Myocyte (in vitro differentiated cells): ENCODE data around the gene SLC2A13. TPM values are rescaled to one million over a fixed set of nuclear protein-coding genes. Genes with fewer than 3 reads are reported as not detected.
A peak's percentile ranks its signal among the peaks of the same experiment; 100 is the strongest.
"Not testable (repeated sequence)": the region's sequence is repeated elsewhere in the genome, so short reads cannot be mapped to it uniquely, and the experiment has no call there.

Experiments
- DNase-seq: peaks from one replicate; pipeline ENCODE4 v3.0.0-alpha.2; 2012; ENCODE audit warnings: low read depth
- total RNA-seq: library from RNA; depleted of rRNA; stranded (reverse); fragments of >200 nt; gene quantifications from 2 replicates; pipeline ENCODE4 v1.2.3, GENCODE V29; 2014

The SLC2A13 gene
- total RNA-seq, 1 donor from 2014 or later = 7.0 TPM

DNA sequence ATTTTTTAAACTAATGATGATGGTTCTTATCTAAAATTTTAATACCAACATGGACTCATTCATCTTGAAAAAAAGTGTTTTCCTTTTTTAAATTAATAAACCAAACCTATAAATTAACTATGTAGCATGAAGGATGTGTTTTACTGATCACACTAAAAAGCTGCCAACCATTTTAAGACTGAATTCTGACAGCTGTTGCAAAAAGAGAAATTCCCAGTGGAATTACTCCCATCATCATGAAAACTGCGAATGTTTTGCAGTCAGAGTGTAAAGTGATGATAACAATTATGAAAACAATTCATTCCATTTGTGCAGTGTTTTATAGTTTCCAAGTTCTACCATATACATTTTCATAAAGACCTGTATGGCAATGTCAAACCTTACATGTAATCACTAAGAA is 232.8 kb downstream of the SLC2A13 start:
- peak; percentile 11 for DNase-seq

DNA sequence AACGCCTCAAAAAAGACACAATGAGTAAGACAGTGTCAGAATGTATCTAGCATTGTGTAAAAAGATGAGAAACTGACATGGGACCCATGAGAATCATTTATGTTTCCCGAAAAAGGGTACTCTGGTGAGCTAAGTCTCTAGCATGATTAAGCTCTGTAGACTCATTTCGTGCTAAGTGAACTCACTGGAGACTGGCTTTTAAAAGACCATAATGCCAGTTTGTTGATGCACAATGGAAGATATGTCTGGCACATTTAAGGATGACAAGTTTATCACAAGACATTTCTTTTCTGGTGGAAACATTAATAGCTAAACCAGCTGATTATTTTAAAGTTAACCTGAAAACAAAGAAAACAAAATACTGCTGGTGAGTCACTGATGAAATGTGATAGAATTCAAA is 233.5 kb downstream of the SLC2A13 start:
- DNase-seq = peak; percentile 6

DNA sequence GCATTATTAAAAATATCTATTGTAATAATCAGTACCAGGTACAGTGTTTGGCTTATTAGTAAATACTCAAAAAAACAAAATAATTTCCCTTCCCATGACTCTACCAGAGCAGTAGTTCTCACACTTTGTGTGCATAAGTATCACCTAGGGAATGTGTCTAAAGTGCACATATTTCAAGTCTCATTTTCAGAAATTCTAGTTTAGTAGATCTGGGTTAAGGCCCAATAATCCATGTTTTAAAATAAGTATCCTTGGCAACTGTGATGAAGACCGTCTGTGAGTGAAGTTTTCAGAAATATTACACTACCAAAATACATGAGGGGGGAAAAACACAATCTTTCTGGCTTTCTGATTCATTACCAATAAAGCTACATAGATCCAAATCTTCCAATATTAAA is 237.6 kb downstream of the SLC2A13 start:
- DNase-seq = no peak

DNA sequence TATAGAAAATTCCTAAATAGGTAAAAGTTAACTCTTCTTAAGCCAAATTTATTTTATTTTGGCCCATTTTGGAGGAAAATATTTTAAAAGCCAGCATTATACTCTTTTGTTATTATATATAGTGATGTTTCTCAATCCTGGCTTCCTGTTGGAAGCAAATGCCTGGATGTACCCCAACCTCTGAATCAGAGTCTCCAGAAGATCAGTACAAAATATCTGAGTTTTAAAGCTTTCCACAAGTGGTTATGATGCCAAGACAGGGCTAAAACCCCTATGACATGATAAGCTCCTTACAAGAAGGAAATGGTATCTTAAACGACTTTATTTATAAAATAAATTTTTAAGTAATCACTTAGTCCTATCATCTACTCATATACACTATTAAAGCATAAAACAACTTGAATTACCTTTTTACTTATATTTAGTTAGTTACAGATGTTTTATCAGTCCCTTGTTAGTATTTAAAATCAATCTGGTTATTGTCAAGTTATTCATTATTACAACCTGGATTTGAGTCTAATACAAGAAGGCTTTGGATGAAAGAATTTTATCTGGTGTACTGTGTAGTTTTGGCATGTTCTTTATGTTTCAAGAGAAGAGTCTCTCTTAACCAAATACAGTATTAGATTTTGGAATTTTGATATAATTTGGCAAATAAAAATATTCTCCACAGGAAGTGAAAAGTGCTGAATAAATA is 238.1 kb downstream of the SLC2A13 start:
- no peak for DNase-seq

DNA sequence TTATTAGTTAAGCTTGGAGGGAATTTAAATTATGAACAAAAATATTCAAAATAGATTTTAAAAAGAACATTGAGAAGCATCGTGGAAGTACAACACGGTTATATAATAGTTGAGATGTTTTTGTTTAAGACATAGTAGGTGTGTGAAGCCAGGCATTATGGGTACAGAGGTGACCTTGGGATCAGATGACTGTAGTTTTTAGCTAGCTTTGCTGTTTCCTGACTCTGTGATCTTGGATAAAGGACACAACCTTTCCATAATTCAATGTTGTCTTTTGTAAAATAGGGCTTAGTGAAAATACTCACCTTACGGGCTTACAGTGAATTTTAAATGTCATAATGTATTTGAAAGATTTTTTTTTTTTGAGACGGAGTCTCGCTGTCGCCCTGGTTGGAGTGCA is 239.7 kb downstream of the SLC2A13 start:
- DNase-seq = no peak

DNA sequence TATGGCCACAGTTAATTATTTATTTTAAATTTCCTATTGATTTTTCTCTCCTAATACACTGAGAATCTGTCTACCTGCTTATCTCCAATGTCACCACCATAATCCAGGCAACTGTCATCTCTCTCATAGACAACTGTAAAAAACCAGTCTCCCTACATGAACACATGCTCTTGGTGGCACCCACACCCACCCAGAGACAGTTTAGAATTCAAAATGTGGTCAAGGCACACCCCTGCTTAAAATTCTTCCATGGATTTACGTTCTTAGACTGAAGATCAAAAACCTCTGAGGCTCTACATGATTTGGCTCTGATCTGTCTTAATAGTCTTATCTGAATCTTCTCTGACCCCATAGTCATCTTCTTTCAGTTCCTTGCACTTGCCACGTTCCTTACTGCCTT is 245.2 kb downstream of the SLC2A13 start:
- DNase-seq = no peak

DNA sequence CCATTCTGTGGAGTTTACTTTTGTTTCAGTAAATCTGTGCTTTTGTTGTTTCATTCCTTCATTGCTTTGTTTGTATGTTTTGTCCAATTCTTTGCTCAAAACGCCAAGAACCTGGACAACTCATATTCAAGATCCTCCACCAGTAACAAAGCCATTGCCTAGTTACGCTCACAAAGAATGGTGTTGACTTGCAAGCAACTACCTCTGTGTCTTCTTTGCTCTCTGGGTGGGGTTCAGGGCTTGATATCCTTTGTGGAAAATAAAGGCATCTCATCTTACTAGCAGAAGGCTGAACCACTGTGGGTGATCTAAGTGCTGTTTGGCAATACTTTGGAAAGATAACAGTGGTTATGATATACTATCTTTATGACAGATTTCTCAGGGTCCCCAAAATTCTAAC is 252.9 kb downstream of the SLC2A13 start:
- no peak for DNase-seq

DNA sequence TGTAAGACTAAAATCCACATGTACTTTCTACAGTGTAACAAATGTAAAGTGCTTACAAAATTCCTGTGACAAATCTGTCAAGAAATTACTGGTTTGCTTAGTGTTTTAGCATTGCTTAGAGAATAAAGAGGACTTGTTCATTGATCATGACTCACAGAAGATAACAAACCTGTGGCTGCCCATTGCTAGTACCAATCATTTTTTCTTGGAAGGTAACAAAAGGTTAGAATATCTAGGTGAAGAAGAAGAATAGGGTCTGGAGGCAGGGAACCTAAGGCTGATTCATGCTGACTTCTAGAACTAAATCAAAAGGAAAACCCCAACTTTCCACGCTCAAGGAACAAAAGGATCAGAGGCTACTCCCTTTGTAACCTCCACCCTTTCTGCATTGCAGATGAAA is 253.5 kb downstream of the SLC2A13 start:
- DNase-seq = no peak

DNA sequence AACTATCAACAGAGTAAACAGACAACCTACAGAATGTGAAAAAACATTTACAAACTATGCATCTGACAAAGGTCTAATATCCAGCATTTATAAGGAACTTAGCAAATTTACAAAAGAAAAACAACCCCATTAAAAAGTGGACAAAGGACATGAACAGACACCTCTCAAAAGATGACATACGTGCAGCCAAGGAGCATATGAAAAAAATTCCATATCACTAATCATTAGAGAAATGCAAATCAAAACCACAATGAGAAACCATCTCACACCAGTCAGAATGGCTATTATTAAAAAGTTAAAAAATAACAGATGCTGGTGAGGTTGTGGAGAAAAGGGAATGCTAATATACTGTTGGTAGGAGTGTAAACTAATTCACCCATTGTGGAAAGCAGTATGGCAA is 257.7 kb downstream of the SLC2A13 start:
- DNase-seq = not testable (repeated sequence)

DNA sequence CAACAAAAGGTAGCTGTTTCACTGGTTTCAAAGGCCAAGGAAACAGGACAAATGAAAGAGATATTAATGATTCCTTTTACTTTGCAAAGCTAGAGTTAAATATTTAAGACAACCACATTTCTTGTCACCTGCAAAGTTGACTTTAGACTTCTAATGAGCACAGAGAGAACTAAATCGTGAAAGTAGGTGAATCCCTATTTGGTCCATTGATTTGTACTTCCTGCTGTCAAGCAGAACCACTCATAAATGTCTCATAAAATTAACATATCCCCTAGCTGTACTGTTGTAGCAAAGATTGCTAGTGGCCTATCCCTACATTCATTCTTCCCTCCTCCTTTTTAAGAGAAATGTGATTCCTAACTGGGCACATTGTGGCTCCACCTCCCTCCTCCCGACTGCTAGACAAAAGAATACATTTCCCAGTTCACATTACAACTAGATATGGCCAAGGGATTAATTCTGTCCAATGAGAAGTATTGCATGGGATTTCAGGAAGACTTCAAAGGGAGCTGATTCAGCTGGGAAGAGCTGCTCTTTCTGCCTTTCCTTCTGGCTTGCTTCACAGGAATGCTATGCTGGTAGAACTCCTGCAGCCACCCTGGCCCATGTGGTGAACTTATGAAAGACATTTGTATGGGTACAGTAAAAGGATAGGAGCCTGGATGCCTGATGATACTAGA is 258.8 kb downstream of the SLC2A13 start:
- DNase-seq = peak; percentile 56

DNA sequence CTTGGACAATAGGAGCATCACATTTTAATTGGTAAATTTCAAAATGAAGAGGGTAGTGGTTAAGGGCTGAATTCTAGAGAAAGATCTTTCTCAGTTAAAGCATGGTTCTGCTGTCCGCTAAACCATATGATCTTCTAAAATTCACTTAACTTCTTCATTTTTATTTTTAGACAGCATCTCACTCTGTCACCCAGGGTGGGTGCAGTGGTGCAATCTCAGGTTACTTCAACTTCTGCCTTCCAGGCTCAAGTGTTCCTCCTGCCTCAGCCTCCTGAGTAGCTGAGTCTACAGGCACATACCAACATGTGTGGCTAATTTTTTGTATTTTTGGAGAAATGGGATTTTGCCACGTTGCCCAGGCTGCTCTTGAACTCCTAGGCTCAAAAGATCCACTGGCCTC is 259.6 kb downstream of the SLC2A13 start:
- no peak for DNase-seq

DNA sequence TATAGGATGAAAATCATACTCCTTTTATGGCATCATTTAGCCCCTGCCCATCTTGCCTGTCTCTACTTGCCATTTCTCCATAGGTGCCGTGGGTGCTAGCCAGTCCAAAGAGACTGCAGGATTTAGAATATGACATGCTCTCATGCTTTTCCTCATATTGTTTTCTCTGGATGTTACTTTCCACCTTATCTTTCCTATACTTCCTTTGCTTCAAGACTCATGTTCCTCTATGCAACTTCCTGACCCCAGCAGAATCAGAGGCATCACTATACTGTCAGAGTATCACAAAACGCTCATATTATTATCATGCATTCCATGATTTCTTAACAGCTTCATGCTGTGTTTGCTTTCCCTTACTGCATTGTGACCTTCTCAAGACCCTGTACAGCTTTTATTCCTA is 265.5 kb downstream of the SLC2A13 start:
- no peak for DNase-seq

DNA sequence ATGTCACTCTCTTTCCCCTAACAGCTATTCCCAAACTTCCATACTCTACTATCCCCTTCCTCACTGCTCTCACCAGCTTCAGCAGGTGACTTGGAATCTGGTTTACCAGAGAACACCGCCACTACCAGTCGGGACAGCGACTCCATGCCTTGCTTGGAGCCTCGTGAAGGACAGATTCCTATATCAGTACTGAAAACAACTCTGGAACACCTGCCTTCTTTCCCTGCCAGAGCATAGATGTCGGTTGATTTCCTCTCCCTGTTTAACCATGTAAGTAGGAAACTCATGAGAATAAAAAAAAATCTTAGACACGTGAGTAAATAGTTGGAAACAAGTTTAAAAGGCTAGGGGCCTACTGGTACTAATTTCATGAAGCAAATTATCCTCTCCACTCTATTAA is 266.8 kb downstream of the SLC2A13 start:
- DNase-seq = no peak

DNA sequence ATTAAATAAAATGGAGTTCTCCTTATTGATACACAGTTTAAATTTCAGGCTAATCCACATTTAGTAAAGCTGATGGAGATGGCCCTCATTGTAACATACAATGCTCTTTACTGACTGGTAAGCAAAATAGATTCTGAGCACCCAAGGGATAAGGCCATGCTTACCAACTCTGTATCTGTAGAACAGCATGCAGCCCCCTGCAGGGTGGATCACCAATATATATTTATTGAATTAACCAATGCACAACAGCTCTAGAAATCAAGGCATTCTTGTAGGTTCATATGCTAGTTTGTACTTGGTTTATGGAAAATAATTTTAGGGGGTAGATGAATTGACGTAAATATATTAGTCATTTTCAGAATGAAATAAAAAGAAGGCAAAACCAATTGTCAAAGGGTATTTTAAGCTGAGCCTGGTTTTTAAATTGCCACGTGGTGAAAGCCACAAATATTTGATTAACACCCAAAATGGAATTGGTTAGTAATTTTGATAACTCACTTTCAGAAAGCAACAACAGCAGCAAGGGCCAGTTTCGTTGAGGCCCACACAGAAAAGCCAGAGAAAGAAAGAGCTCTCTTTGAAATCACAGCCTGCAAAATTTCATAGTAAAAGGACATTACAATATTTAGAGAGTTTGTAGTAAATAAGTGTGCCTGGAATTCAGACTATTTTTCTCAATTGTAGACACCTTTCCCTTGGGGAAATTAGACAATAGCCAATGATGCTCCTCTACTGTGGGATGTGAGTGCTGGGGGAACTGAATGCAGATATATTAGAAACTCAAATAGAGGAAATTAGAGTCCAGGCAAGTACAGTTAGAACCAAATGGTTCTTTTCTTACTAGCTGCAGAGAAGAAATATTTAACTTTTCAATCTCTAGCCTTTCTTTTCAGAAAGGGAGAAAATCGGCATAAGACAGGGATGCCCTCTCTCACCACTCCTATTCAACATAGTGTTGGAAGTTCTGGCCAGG is 270.1 kb downstream of the SLC2A13 start:
- DNase-seq = no peak

DNA sequence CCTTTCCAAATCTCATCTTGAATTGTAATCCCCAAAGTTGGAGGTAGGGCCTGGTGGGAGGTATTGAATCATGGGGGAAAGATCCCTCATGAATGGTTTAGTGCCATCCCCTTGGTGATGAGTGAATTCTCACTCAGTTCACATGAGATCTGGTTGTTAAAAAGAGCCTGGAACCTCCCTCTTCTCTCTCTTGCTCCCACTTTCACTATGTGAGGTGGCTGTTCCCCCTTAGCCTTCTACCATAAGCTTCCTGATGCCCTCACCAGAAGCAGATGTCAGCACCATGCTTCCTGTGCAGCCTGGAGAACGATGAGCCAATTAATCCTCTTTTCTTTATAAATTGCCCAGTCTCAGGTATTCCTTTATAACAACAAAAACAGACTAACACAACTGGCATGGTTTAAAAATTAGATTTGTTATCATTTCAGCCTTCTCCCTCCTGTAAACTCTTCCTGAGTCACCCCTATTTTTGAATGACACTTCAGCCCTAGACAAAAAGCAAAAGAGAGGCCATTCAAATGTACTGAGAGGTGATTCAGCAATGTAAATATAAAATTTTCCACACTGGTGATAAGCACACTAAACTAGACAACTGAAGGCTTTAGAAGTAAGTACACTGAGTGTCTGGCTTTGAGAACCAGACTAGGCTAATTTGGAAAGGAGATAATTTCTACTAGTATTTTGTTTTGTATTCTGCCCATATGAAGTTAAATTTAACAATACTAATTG is 274.1 kb downstream of the SLC2A13 start:
- no peak for DNase-seq

DNA sequence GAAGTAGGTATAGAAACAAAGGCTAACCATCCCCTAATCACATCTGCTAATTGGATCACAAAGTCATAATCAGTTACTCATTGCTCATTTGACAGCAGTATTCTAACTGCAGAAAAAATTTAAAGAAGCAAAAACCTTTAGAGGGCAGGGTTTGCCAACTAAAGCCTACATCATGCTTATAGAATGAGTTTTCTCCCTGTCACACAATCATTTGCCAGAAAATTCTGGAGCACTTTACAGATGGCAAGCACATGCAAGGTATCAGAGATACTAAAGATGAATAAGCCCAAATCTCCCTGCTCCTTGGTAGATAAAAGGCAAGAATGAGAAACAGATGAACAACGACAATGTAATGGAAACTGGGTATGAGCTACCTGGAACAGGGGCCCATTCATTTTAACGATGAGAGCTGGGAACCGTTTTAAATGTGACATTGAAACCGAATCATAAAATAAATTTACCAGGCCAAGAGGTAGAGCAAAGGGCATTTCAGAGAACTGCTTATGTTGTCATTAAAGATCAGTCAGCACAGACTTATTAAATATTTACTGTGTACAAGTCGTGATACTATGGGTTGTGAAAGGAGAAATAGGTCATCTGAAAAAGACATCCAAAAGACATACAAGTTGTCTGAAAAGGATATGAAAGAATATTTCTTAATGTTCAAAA is 274.9 kb downstream of the SLC2A13 start:
- DNase-seq = no peak

DNA sequence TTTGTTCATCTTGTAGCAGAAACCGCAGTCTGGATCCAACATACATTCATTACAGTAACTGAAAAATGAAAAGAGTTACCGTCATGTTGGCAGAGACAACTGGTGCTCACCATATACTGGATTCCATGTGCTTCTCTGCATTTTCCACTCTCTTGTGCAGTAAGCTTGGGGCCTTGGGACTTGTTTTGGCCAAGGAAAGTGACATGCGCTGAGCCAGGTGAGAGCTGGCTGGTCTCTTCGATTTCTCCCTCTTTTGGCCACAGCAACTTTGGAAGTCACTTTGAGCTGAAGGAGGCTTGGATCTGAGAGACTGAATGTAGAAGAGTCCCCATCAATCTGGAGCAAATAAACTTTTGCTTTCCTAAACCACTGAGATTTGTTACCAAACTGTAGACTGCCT is 275.7 kb downstream of the SLC2A13 start:
- DNase-seq = no peak

DNA sequence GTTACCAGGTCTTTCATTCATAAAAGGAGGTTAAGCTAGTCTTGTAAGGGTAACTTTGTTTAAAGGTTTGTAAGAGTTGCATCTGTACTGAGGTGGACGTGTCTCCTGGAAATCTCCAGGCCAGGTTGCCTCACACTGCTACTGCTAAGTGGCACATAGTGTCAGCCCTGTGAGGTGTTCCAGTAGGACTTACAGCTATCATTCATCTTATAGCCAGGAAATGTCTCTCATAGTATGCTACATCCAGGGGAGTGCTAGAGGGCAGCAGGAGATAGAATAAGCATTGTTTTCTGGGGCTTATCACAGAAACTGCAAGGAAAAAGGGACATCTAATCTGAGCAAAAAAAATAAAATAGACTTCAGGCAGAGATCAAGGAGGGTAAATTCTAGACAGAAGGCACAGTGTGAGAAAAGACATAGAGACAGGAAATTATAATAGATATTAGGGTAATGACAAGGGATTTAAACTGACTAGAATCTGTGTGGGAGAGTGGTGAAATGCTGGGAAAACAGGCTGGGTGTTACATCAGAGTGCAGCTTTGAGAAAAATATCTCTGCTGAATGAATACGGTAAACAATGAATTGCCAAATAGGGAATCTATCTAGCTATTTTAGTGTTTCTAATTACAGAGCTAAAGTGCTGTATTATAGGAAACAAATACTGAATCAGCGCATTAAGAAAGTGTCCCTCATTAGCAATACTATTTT is 281.2 kb downstream of the SLC2A13 start:
- no peak for DNase-seq

DNA sequence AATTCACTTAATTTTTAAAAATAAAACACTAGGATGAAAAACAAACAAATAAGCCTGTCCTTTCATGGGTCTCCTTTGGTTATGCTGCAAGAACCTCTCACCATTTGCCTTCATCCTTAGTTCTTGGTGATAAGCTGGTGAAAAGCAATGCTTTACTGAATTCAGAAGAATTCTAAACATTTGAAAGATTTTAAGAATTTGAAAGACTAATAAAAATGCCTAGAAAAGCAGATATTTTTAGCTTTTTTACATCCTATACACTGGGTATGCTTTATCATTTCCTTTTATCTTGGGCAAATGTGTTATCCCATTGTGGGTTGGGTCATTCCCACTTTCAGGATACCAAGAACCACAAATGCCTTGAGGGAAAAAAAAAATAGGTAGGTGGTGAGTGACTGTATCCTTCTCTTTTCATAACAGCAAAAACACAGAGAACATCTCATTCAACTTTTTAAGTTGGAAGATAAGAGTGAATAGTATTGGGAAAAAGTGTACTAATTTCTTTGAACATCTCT is 289.2 kb downstream of the SLC2A13 start:
- DNase-seq = no peak

DNA sequence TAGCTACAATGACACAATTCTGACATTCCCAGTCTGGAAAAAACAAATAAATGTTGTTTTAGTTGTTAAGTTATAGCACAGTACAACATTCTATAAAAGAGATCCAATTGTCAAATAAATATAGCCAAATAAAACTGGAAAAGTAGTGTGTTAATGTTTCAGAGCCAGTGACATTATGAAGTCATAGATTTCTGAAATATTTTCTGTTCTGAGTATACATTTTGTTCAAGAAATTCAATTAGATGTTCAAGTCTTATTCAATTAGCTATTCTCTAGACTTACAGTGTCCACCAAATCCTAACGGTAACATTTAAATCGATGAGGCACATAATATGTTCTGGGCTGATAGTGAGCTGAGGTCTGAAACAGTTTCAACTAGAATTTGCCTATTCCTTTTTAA is 290.1 kb downstream of the SLC2A13 start:
- DNase-seq = no peak
